ENCODE data around the gene FADS6.
"Not testable (repeated sequence)": the region's sequence is repeated elsewhere in the genome, so short reads cannot be mapped to it uniquely, and the experiment has no call there.

Gene FADS6

DNA sequence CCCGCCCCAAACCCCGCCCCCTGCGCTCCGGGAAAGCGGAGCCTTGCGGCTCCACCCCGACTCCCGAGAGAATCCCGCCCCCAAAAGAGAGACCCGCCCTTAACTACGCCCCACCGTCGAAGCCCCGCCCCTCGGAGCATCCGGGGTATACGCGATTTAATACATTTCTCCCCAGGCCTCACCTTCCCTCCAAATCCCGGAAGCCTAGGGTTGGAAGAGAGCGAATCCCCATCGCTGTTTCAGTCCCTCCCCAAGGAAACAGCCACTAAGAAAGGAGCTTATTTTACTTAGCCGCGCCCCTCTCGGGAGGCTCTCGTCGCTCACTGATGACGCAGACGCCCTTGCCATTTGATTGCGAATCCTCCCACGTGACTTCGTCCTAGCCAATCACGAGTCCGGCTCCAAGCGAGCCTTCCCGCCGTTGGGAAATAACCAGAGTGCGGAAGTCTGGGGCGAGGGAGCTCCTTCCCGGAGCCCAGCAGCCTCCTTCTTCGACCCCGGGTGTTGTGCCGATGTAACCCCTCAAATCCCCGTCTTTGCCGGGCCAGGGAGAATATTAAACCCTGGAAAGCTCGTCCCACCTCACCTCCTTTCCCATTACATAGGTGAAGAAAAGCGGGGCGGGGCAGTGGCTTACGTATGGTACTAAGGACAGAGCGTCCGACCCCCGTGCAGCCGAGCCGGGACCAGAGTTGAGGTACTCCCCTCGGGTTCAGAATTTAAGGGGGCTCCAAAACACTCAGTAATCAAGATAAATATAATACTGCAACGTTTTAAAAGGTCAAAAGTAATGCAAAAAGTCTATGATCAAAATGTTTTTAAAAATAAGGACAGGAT, 20.2 kb downstream of the FADS6 start:
- DNase-seq (ENCODE audit: low spot score), result peak; percentile 100
- in situ Hi-C loops (cut with MboI; ENCODE audit: low pct_unique_long_range_greater_than_20kb, low sequenced_read_pairs, unreplicated experiment), result no loop called here
- TF ChIP-seq, protein P1, sequence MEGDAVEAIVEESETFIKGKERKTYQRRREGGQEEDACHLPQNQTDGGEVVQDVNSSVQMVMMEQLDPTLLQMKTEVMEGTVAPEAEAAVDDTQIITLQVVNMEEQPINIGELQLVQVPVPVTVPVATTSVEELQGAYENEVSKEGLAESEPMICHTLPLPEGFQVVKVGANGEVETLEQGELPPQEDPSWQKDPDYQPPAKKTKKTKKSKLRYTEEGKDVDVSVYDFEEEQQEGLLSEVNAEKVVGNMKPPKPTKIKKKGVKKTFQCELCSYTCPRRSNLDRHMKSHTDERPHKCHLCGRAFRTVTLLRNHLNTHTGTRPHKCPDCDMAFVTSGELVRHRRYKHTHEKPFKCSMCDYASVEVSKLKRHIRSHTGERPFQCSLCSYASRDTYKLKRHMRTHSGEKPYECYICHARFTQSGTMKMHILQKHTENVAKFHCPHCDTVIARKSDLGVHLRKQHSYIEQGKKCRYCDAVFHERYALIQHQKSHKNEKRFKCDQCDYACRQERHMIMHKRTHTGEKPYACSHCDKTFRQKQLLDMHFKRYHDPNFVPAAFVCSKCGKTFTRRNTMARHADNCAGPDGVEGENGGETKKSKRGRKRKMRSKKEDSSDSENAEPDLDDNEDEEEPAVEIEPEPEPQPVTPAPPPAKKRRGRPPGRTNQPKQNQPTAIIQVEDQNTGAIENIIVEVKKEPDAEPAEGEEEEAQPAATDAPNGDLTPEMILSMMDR (IDR thresholded peaks at IDR 0.05; ENCODE audit: extremely low read depth, insufficient read depth, missing control alignments), result no peak

DNA sequence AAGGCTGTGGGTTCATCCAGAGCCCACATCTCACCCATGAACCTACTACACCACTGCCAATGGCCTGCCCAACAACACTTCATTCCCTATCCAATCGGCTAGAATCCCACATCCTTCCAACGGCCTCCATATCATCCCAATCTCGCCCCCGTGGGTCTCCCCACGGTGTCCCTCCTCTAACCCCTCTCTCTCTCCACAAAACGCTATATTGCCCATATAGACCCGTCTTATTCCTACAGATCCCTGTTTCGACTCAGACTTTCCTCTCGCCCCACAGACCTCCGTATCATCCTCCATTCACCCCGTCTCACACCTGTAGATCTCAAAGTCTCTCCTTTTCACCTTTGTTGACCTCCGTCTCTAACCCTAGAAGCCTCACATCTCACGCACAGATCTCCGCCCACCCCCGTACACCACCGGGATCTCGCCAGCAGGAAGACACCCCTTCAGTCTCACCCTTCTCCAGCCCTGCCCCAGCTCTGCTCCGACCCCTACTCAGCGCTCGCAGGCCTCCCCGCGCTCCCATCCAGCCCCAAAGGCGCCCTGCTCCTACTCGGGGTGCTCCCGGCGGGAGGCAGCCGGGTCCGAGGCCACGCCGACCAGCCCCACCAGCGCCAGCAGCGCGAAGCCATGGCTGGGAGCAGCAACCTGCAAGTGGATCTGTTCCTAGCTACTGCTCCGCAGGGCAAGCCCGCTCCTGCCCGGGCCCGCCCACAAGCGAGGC, 21.0 kb downstream of the FADS6 start, which contains the start of gene FDXR:
TSS of gene FDXR (minus strand) at position 682 of the 724 bp plus-strand sequence. CDS start at position 632, 50 bp downstream.
- in situ Hi-C loops (cut with MboI; ENCODE audit: low pct_unique_long_range_greater_than_20kb, low sequenced_read_pairs, unreplicated experiment), result no loop called here
- DNase-seq (ENCODE audit: low spot score), result no peak

GRCh38 chr17:74871356-74872076, 21.9 kb downstream of the FADS6 start:
- no peak for DNase-seq (ENCODE audit: low spot score)
- in situ Hi-C loops (cut with MboI; ENCODE audit: low pct_unique_long_range_greater_than_20kb, low sequenced_read_pairs, unreplicated experiment), result no loop called here
- TF ChIP-seq, protein P1 (IDR thresholded peaks at IDR 0.05; ENCODE audit: extremely low read depth, insufficient read depth, missing control alignments), result no peak

More for the DNA sequence above, 21.0 kb downstream of the FADS6 start, which contains the start of gene FDXR:
- TF ChIP-seq, protein P1 (IDR thresholded peaks at IDR 0.05; ENCODE audit: extremely low read depth, insufficient read depth, missing control alignments), result no peak

GRCh38 chr17:74870512-74870911, 22.9 kb downstream of the FADS6 start:
- TF ChIP-seq, protein P1 (IDR thresholded peaks at IDR 0.05; ENCODE audit: extremely low read depth, insufficient read depth, missing control alignments), result no peak
- no peak for DNase-seq (ENCODE audit: low spot score)
- in situ Hi-C loops (cut with MboI; ENCODE audit: low pct_unique_long_range_greater_than_20kb, low sequenced_read_pairs, unreplicated experiment), result no loop called here

DNA sequence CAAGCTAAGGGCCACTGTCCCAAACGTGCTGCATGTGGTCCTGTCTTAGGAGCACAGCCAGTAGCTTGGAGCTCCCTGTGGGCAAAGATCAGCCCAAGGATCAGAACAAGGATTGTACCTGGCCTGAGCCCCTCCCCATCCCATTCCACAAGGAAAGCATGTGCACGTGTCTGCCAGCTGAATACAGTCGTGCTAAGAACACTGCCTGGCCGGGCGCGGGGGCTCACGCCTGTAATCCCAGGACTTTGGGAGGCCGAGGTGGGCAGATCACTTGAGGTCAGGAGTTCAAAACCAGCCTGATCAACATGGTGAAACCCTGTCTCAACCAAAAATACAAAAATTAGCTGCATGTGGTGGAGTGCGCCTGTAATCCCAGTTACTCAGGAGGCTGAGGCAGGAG, 23.4 kb downstream of the FADS6 start:
- DNase-seq (ENCODE audit: low spot score); in situ Hi-C loops (cut with MboI; ENCODE audit: low pct_unique_long_range_greater_than_20kb, low sequenced_read_pairs, unreplicated experiment): not testable (repeated sequence)

GRCh38 chr17:74868908-74869255, 24.6 kb downstream of the FADS6 start:
- in situ Hi-C loops (cut with MboI; ENCODE audit: low pct_unique_long_range_greater_than_20kb, low sequenced_read_pairs, unreplicated experiment), result loop anchor here (10.0 kb wide), 1 partner anchor 124 kb away; the partner anchor contains the start of gene NHERF1
- TF ChIP-seq, protein P1 (IDR thresholded peaks at IDR 0.05; ENCODE audit: extremely low read depth, insufficient read depth, missing control alignments), result no peak
- DNase-seq (ENCODE audit: low spot score), result no peak
